HepG2 (cell line): ENCODE data around the gene MGLL.

ENCODE experiments used
- GATAD2A ChIP-seq: IDR thresholded peaks from 2 replicates; pipeline ENCODE4 v1.6.1; 2016
- PRDM10 ChIP-seq: sonication (generic); formaldehyde crosslinking; IDR thresholded peaks from 2 replicates; pipeline ENCODE4 v1.4.0; 2020; ENCODE audit warnings: low read depth, missing genetic modification reagents
- ZBTB14 ChIP-seq: sonication (generic); formaldehyde crosslinking; IDR thresholded peaks from 2 replicates; pipeline ENCODE4 v1.4.0; 2020; ENCODE audit warnings: missing genetic modification reagents
- ZNF350 ChIP-seq: sonication (generic); formaldehyde crosslinking; IDR thresholded peaks from 2 replicates; pipeline ENCODE4 v1.4.0; 2020; ENCODE audit warnings: mild to moderate bottlenecking, low read depth, missing genetic modification reagents, borderline replicate concordance

- TF ChIP-seq ZBTB14: no peak
- TF ChIP-seq PRDM10 (CRISPR knock-in tag): no peak
- no peak for TF ChIP-seq GATAD2A (CRISPR knock-in tag)
- no peak for TF ChIP-seq ZNF350
These were observed 3.4 kb upstream of the MGLL start for GRCh38 chr3:127825756-127826155.
